Fibroblast of the aortic adventitia (primary cell): ENCODE measurements around the gene GJA9. TPM values are rescaled to one million over a fixed set of nuclear protein-coding genes. Genes with fewer than 3 reads are reported as not detected.

Source experiments
- DNase-seq: peaks from one replicate; pipeline ENCODE4 v3.0.0-alpha.2; 2010; ENCODE audit warnings: low read depth
- H3K4me3 ChIP-seq: 2 replicates; pipeline ENCODE4 v1.5.1; 2011; ENCODE audit warnings: low read depth, mild to moderate bottlenecking, control low read depth, low read length, moderate library complexity
- total RNA-seq: library from RNA; depleted of rRNA; stranded (reverse); fragments of >200 nt; gene quantifications from 2 replicates; pipeline ENCODE4 v1.2.3, GENCODE V29; 2012; ENCODE audit warnings: low replicate concordance
- TF ChIP-seq, protein P1 (sequence below): IDR thresholded peaks from 2 replicates; pipeline ENCODE4 v1.5.1; 2011; ENCODE audit warnings: mild to moderate bottlenecking, low read length, control low read depth, inconsistent platforms; ENCODE audit not compliant: insufficient read depth

The GJA9 gene
- total RNA-seq, result 0.09 TPM in 1 of 2 replicates, not detected in the other

GRCh38 chr1:38881487-38881886 is at the start of gene GJA9:
GJA9 (minus strand) TSS chr1:38881587; CDS start chr1:38876098, 5,489 bp downstream.
- no peak within 1 kb of the TSS for H3K4me3 ChIP-seq
- TF ChIP-seq, protein P1, sequence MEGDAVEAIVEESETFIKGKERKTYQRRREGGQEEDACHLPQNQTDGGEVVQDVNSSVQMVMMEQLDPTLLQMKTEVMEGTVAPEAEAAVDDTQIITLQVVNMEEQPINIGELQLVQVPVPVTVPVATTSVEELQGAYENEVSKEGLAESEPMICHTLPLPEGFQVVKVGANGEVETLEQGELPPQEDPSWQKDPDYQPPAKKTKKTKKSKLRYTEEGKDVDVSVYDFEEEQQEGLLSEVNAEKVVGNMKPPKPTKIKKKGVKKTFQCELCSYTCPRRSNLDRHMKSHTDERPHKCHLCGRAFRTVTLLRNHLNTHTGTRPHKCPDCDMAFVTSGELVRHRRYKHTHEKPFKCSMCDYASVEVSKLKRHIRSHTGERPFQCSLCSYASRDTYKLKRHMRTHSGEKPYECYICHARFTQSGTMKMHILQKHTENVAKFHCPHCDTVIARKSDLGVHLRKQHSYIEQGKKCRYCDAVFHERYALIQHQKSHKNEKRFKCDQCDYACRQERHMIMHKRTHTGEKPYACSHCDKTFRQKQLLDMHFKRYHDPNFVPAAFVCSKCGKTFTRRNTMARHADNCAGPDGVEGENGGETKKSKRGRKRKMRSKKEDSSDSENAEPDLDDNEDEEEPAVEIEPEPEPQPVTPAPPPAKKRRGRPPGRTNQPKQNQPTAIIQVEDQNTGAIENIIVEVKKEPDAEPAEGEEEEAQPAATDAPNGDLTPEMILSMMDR, result no peak
- DNase-seq, result no peak

DNA sequence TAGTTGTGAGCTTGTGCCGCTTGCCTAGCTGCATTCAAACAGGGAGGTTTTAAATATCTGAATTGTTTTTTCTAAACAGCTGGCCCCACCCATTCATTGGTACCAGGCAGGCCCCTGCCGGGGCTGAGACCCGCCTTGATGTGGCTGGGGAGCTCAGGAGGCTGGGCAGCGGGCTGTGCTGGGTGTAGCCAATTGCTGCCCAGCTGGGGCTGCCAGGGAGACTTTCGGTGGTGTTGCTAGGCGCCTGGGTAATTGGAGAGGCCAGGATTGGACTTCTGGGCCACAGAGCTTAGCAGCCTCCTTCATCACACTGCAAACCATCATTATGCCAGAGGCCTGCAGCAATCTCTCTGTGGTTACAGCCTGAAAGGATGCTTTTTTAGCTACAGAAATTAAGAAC is 48.1 kb upstream of the GJA9 start:
- DNase-seq, result no peak
- H3K4me3 ChIP-seq, result no peak overlapping the region
- TF ChIP-seq, protein P1, result no peak

- TF ChIP-seq, protein P1, result no peak
- no peak for DNase-seq
- H3K4me3 ChIP-seq, result no peak overlapping the region
Measured at GRCh38 chr1:38929054-38929453, 47.7 kb upstream of the GJA9 start.

DNA sequence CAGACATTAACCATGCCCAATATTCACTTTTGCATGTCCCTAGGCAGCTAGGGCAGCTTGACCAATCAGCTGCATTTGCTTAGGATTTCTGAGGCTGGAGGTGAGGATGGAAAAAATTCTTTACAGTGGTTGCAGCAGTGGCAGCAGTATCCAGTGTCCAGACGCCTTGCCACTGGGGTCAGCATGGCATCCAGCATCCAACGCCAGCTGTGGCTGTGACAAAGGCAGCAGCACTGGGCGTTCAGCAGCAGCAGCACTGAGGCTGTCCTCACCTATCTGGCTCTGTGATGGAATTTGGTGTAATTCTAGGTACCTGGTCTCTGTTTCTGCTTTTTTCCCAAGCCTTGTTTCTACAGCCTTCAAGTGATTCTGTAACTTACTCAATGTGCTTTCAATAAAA is 44.7 kb upstream of the GJA9 start:
- no peak for DNase-seq
- H3K4me3 ChIP-seq, result no peak overlapping the region
- TF ChIP-seq, protein P1, result no peak

- no peak overlapping the region for H3K4me3 ChIP-seq
- TF ChIP-seq, protein P1, result no peak
- no peak for DNase-seq
Measured at GRCh38 chr1:38925391-38925790, 44.0 kb upstream of the GJA9 start.

- DNase-seq, result no peak
- TF ChIP-seq, protein P1, result no peak
- no peak overlapping the region for H3K4me3 ChIP-seq
Measured at GRCh38 chr1:38923607-38924006, 42.2 kb upstream of the GJA9 start.

DNA sequence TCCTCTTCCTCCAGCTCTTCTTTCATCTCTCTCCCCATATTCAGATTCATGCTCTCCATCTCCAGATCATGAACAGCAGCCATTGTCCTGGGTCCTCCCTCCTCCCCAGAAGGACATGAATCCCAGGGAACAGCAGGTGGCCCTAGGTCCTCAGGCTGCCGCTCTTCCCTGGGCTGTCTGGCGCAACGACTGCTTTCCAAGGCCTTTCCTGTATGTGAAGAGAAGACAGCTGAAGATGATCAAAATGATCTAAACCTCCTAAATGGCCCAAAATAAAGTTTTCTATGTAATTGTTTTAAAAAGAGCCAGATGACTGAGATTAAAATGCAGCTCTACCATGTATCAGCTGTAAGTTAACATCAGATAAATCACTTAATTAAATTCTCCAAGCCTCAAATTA is 37.7 kb upstream of the GJA9 start:
- no peak overlapping the region for H3K4me3 ChIP-seq
- DNase-seq, result no peak
- TF ChIP-seq, protein P1, result no peak
